Caco-2 (cell line): ENCODE data around the gene RAC2. TPM values are rescaled to one million over a fixed set of nuclear protein-coding genes. Genes with fewer than 3 reads are reported as not detected.

Experiments
- BruUV-seq: library from RNA; stranded (reverse); fragments of 400-500 nt; replicated peaks from 2 replicates; lab custom pipeline; 2021; lab: Mats Ljungman, UMichigan
- CTCF ChIA-PET: fragments of 300-600 bp; sonication (Branson Sonifier 250); formaldehyde crosslinking; loops from one replicate; lab custom pipeline; 2022; ENCODE audit warnings: antibody characterized with exemption; lab: Charles Lee
- POLR2A ChIA-PET: fragments of 300-600 bp; sonication (Branson Sonifier 250); formaldehyde crosslinking; loops from one replicate; lab custom pipeline; 2022; ENCODE audit warnings: antibody characterized with exemption; lab: Charles Lee
- DNase-seq, 2 experiments: peaks; one replicate each; pipeline versions ENCODE4 v3.0.0 to v3.0.0-alpha.2; 2020 to 2022
- H3K27me3 ChIP-seq: replicated peaks from 2 replicates; pipeline ENCODE4 v1.6.0; 2011; ENCODE audit warnings: low read length; ENCODE audit not compliant: control insufficient read depth, insufficient read depth
- H3K36me3 ChIP-seq: 2 replicates; pipeline ENCODE4 v1.5.1; 2011; ENCODE audit warnings: low read length; ENCODE audit not compliant: control insufficient read depth, insufficient read depth
- H3K4me1 ChIP-seq: fragments of 250-450 bp; sonication (Bioruptor Pico); 2 replicates; pipeline ENCODE4 v1.5.1; 2020; ENCODE audit warnings: mild to moderate bottlenecking
- H3K4me3 ChIP-seq: 2 replicates; pipeline ENCODE4 v1.5.1; 2011; ENCODE audit warnings: low read depth, mild to moderate bottlenecking, control low read depth, low read length
- H3K9me3 ChIP-seq: fragments of 250-450 bp; sonication (Bioruptor Pico); 2 replicates; pipeline ENCODE4 v1.5.1; 2020; ENCODE audit warnings: mild to moderate bottlenecking, moderate library complexity
- H3K27ac Mint-ChIP-seq: one replicate; pipeline ENCODE4 v1.8.0; 2022; ENCODE audit warnings: mixed read lengths; ENCODE audit not compliant: unreplicated experiment
- H3K27me3 Mint-ChIP-seq: one replicate; pipeline ENCODE4 v1.8.0; 2022; ENCODE audit warnings: mixed read lengths; ENCODE audit not compliant: insufficient read depth, unreplicated experiment
- H3K36me3 Mint-ChIP-seq: one replicate; pipeline ENCODE4 v1.8.0; 2022; ENCODE audit warnings: mild to moderate bottlenecking, mixed read lengths; ENCODE audit not compliant: insufficient read depth, unreplicated experiment
- H3K4me1 Mint-ChIP-seq: one replicate; pipeline ENCODE4 v1.8.0; 2022; ENCODE audit warnings: low read depth, mixed read lengths; ENCODE audit not compliant: unreplicated experiment
- H3K4me3 Mint-ChIP-seq: one replicate; pipeline ENCODE4 v1.8.0; 2022; ENCODE audit warnings: mild to moderate bottlenecking, moderate library complexity, mixed read lengths; ENCODE audit not compliant: unreplicated experiment
- H3K9me3 Mint-ChIP-seq: one replicate; pipeline ENCODE4 v1.8.0; 2022; ENCODE audit warnings: mixed read lengths; ENCODE audit not compliant: unreplicated experiment
- CTCF ChIP-seq, 2 experiments: fragments of 200-600 bp in 1 of 2; IDR thresholded peaks; 1 replicate in 1 of 2; 2 replicates in 1 of 2; pipeline versions ENCODE4 v1.5.1 to v1.8.0; 2011 to 2022; ENCODE audit warnings: antibody characterized with exemption in 1 of 2, control low read depth in 1 of 2, inconsistent platforms in 1 of 2, low read depth in 1 of 2, low read length in 1 of 2, mild to moderate bottlenecking in 1 of 2, moderate library complexity in 1 of 2; ENCODE audit not compliant: insufficient read depth in 1 of 2, severe bottlenecking in 1 of 2, unreplicated experiment in 1 of 2
- intact Hi-C: fragments of 100-400 bp; cut with micrococcal nuclease; formaldehyde crosslinking; loops from one replicate; pipeline ENCODE4 v1.10.0; 2022; ENCODE audit not compliant: unreplicated experiment
- total RNA-seq: library from RNA; stranded (reverse); gene quantifications from 2 replicates; pipeline ENCODE4 v1.2.3, GENCODE V29; 2022

Gene RAC2
- total RNA-seq, 1 experiment from 2014 or later: 0.25 TPM

- Mint-ChIP-seq H3K4me3 (no peak overlapping the region), H3K27ac (no peak overlapping the region), H3K36me3 (no peaks in the 10 kb centered on the region), H3K27me3 (peaks cover 2% of the 10 kb centered on the region), H3K9me3 (no peaks in the 10 kb centered on the region), H3K4me1 (no peaks in the 10 kb centered on the region)
- ChIA-PET POLR2A (no interaction called here), CTCF (no interaction called here)
- no peaks in the 10 kb centered on the region for H3K9me3 ChIP-seq
- H3K4me1 ChIP-seq: no peaks in the 10 kb centered on the region
- intact Hi-C loops: no loop called here
- no TSS peak for BruUV-seq
- no peaks in the 10 kb centered on the region for H3K36me3 ChIP-seq
- DNase-seq: peak in 1 of 2 experiments; percentile 4
- TF ChIP-seq CTCF (IDR thresholded peaks at IDR 0.05; ENCODE audit: insufficient read depth in 1 of 2, low read depth in 1 of 2, low read length in 1 of 2, severe bottlenecking in 1 of 2, unreplicated experiment in 1 of 2): no peak
- H3K27me3 ChIP-seq: no peaks in the 10 kb centered on the region
- no peak overlapping the region for H3K4me3 ChIP-seq
These were observed 5.9 kb upstream of the RAC2 start for GRCh38 chr22:37249986-37250385.

GRCh38 chr22:37248251-37248650 is 4.2 kb upstream of the RAC2 start:
- ChIA-PET POLR2A (no interaction called here), CTCF (interaction anchor here (0.6 kb wide), 1 partner anchor 344 kb away, joined by 5 read pairs; no protein-coding TSS in a partner anchor)
- H3K27me3 Mint-ChIP-seq: peaks cover 2% of the 10 kb centered on the region
- H3K27me3 ChIP-seq: no peaks in the 10 kb centered on the region
- H3K4me1 Mint-ChIP-seq: no peaks in the 10 kb centered on the region
- peak in 1 of 2 experiments; percentile 1 for DNase-seq
- H3K36me3 ChIP-seq: no peaks in the 10 kb centered on the region
- H3K9me3 Mint-ChIP-seq: no peaks in the 10 kb centered on the region
- H3K4me3 Mint-ChIP-seq: no peak overlapping the region
- no peaks in the 10 kb centered on the region for H3K36me3 Mint-ChIP-seq
- no peaks in the 10 kb centered on the region for H3K4me1 ChIP-seq
- H3K9me3 ChIP-seq: no peaks in the 10 kb centered on the region
- intact Hi-C loops: no loop called here
- no peak overlapping the region for H3K27ac Mint-ChIP-seq
- no peak overlapping the region for H3K4me3 ChIP-seq
- BruUV-seq: no TSS peak
- no peak for TF ChIP-seq CTCF (IDR thresholded peaks at IDR 0.05; ENCODE audit: insufficient read depth in 1 of 2, low read depth in 1 of 2, low read length in 1 of 2, severe bottlenecking in 1 of 2, unreplicated experiment in 1 of 2)

- Mint-ChIP-seq H3K4me1 (no peaks in the 10 kb centered on the region), H3K9me3 (no peaks in the 10 kb centered on the region), H3K4me3 (no peak overlapping the region), H3K36me3 (no peaks in the 10 kb centered on the region), H3K27me3 (peaks cover 2% of the 10 kb centered on the region), H3K27ac (no peak overlapping the region)
- POLR2A ChIA-PET: interaction anchor here (0.5 kb wide), 1 partner anchor 175 kb away, joined by 13 read pairs; no protein-coding TSS in a partner anchor
- Histone ChIP-seq H3K9me3 (no peaks in the 10 kb centered on the region), H3K36me3 (no peaks in the 10 kb centered on the region), H3K27me3 (no peaks in the 10 kb centered on the region), H3K4me1 (no peaks in the 10 kb centered on the region), H3K4me3 (no peak overlapping the region)
- BruUV-seq: no TSS peak
- no peak for TF ChIP-seq CTCF (IDR thresholded peaks at IDR 0.05; ENCODE audit: insufficient read depth in 1 of 2, low read depth in 1 of 2, low read length in 1 of 2, severe bottlenecking in 1 of 2, unreplicated experiment in 1 of 2)
- no peak for DNase-seq
- CTCF ChIA-PET: no interaction called here
- intact Hi-C loops: no loop called here
These were observed 1.7 kb upstream of the RAC2 start for GRCh38 chr22:37245740-37246139.
